GM23338 (cell line): ENCODE measurements around the gene CDH4.

Source experiments
- CREB1 ChIP-seq: fragments of 250-450 bp; sonication (Bioruptor Pico); IDR thresholded peaks from 2 replicates; pipeline ENCODE4 v1.5.0; 2020; ENCODE audit warnings: low read depth, mild to moderate bottlenecking, moderate library complexity
- EZH2 ChIP-seq: fragments of 200-600 bp; sonication (generic); IDR thresholded peaks from one replicate; pipeline ENCODE4 v1.8.0; 2017; ENCODE audit warnings: antibody characterized with exemption, mild to moderate bottlenecking, low read depth; ENCODE audit not compliant: unreplicated experiment
- EZH2phosphoT487 ChIP-seq: fragments of 200-600 bp; sonication (generic); IDR thresholded peaks from one replicate; pipeline ENCODE4 v1.8.1; 2018; ENCODE audit warnings: antibody characterized with exemption; ENCODE audit not compliant: unreplicated experiment
- JUNB ChIP-seq: IDR thresholded peaks from one replicate; pipeline ENCODE4 v1.6.1; 2016; ENCODE audit warnings: antibody characterized with exemption; ENCODE audit not compliant: unreplicated experiment
- POLR2AphosphoS5 ChIP-seq: IDR thresholded peaks from 2 replicates; pipeline ENCODE4 v1.6.1; 2016; ENCODE audit warnings: antibody characterized with exemption, low read depth
- ZNF462 ChIP-seq: fragments of 250-450 bp; sonication (Bioruptor Pico); IDR thresholded peaks from 2 replicates; pipeline ENCODE4 v1.5.0; 2020; ENCODE audit warnings: mild to moderate bottlenecking, moderate library complexity
- TF ChIP-seq, protein P1 (sequence below), 2 experiments: fragments of 200-600 bp in 1 of 2; sonication (generic) in 1 of 2; conservative IDR thresholded peaks; 2 replicates each; pipeline versions ENCODE4 v1.5.1 to v1.6.1; 2016 to 2017; ENCODE audit warnings: antibody characterized with exemption in 2 of 2, low read depth in 2 of 2, mild to moderate bottlenecking in 2 of 2, moderate library complexity in 1 of 2
- TF ChIP-seq, protein P2 (sequence below): IDR thresholded peaks from one replicate; pipeline ENCODE4 v1.6.1; 2018; ENCODE audit warnings: antibody characterized with exemption; ENCODE audit not compliant: unreplicated experiment

GRCh38 chr20:61883857-61884393, 631.9 kb downstream of the CDH4 start:
- no peak for TF ChIP-seq CREB1 (CRISPR knock-in tag)
- TF ChIP-seq, protein P1, sequence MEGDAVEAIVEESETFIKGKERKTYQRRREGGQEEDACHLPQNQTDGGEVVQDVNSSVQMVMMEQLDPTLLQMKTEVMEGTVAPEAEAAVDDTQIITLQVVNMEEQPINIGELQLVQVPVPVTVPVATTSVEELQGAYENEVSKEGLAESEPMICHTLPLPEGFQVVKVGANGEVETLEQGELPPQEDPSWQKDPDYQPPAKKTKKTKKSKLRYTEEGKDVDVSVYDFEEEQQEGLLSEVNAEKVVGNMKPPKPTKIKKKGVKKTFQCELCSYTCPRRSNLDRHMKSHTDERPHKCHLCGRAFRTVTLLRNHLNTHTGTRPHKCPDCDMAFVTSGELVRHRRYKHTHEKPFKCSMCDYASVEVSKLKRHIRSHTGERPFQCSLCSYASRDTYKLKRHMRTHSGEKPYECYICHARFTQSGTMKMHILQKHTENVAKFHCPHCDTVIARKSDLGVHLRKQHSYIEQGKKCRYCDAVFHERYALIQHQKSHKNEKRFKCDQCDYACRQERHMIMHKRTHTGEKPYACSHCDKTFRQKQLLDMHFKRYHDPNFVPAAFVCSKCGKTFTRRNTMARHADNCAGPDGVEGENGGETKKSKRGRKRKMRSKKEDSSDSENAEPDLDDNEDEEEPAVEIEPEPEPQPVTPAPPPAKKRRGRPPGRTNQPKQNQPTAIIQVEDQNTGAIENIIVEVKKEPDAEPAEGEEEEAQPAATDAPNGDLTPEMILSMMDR (conservative IDR thresholded peaks at IDR 0.05; ENCODE audit: low read depth in 2 of 2), result no peak
- TF ChIP-seq POLR2AphosphoS5, result no peak
- no peak for TF ChIP-seq ZNF462
- TF ChIP-seq, protein P2, sequence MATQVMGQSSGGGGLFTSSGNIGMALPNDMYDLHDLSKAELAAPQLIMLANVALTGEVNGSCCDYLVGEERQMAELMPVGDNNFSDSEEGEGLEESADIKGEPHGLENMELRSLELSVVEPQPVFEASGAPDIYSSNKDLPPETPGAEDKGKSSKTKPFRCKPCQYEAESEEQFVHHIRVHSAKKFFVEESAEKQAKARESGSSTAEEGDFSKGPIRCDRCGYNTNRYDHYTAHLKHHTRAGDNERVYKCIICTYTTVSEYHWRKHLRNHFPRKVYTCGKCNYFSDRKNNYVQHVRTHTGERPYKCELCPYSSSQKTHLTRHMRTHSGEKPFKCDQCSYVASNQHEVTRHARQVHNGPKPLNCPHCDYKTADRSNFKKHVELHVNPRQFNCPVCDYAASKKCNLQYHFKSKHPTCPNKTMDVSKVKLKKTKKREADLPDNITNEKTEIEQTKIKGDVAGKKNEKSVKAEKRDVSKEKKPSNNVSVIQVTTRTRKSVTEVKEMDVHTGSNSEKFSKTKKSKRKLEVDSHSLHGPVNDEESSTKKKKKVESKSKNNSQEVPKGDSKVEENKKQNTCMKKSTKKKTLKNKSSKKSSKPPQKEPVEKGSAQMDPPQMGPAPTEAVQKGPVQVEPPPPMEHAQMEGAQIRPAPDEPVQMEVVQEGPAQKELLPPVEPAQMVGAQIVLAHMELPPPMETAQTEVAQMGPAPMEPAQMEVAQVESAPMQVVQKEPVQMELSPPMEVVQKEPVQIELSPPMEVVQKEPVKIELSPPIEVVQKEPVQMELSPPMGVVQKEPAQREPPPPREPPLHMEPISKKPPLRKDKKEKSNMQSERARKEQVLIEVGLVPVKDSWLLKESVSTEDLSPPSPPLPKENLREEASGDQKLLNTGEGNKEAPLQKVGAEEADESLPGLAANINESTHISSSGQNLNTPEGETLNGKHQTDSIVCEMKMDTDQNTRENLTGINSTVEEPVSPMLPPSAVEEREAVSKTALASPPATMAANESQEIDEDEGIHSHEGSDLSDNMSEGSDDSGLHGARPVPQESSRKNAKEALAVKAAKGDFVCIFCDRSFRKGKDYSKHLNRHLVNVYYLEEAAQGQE, result no peak
- no peak for TF ChIP-seq EZH2
- no peak for TF ChIP-seq JUNB
- no peak for TF ChIP-seq EZH2phosphoT487
